OCI-LY1 (cell line): ENCODE results near the gene SIGLEC8.
A peak's percentile ranks its signal among the peaks of the same experiment; 100 is the strongest.

ENCODE experiments used
- H2AFZ ChIP-seq: fragments of 200-600 bp; sonication (generic), shearing (Covaris generic); 2 replicates; pipeline ENCODE4 v1.6.0; 2014; ENCODE audit warnings: antibody characterized with exemption, mild to moderate bottlenecking, low read length
- H3F3A ChIP-seq: fragments of 200-600 bp; sonication (generic), shearing (Covaris generic); 2 replicates; pipeline ENCODE4 v1.6.0; 2014; ENCODE audit warnings: mild to moderate bottlenecking, antibody characterized with exemption, low read length, moderate library complexity; ENCODE audit not compliant: insufficient read depth
- H3K27ac ChIP-seq: fragments of 200-600 bp; sonication (generic); 2 replicates; pipeline ENCODE4 v1.5.1; 2014; ENCODE audit warnings: low read length, mixed run types, mild to moderate bottlenecking, low read depth; ENCODE audit not compliant: poor library complexity, severe bottlenecking
- H3K27me3 ChIP-seq: fragments of 200-600 bp; sonication (generic); 2 replicates; pipeline ENCODE4 v1.6.0; 2014; ENCODE audit warnings: antibody characterized with exemption, mild to moderate bottlenecking, low read length, moderate library complexity; ENCODE audit not compliant: insufficient read depth
- H3K36me3 ChIP-seq: fragments of 200-600 bp; sonication (generic); 2 replicates; pipeline ENCODE4 v1.6.1; 2014; ENCODE audit warnings: mild to moderate bottlenecking, antibody characterized with exemption, low read length, moderate library complexity, mixed read lengths; ENCODE audit not compliant: insufficient read depth
- H3K4me1 ChIP-seq: fragments of 200-600 bp; sonication (generic); 2 replicates; pipeline ENCODE4 v1.5.1; 2014; ENCODE audit warnings: mild to moderate bottlenecking, low read length, moderate library complexity; ENCODE audit not compliant: insufficient read depth, severe bottlenecking
- H3K4me2 ChIP-seq: fragments of 200-600 bp; sonication (generic), shearing (Covaris generic); 2 replicates; pipeline ENCODE4 v1.6.1; 2014; ENCODE audit warnings: low read length
- H3K4me3 ChIP-seq: fragments of 200-600 bp; sonication (generic); 2 replicates; pipeline ENCODE4 v1.5.1; 2014; ENCODE audit warnings: low read length, low read depth, mild to moderate bottlenecking, mixed read lengths; ENCODE audit not compliant: poor library complexity, severe bottlenecking
- H3K79me2 ChIP-seq: fragments of 200-600 bp; shearing (Covaris generic); 2 replicates; pipeline ENCODE4 v1.6.1; 2016; ENCODE audit warnings: mixed run types, low read length, mixed read lengths; ENCODE audit not compliant: insufficient read depth
- H3K9ac ChIP-seq: fragments of 200-600 bp; sonication (generic), shearing (Covaris generic); 2 replicates; pipeline ENCODE4 v1.6.1; 2014; ENCODE audit warnings: mild to moderate bottlenecking, low read length, mixed read lengths
- H3K9me2 ChIP-seq: fragments of 200-600 bp; sonication (generic), shearing (Covaris generic); 2 replicates; pipeline ENCODE4 v1.6.1; 2014; ENCODE audit warnings: low read depth, mild to moderate bottlenecking, low read length, mixed read lengths
- H3K9me3 ChIP-seq: fragments of 200-600 bp; shearing (Covaris generic); 2 replicates; pipeline ENCODE4 v1.6.1; 2014; ENCODE audit warnings: low read length, mixed read lengths
- H4K20me1 ChIP-seq: fragments of 200-600 bp; sonication (generic), shearing (Covaris generic); 2 replicates; pipeline ENCODE4 v1.6.0; 2016; ENCODE audit warnings: mild to moderate bottlenecking, low read length; ENCODE audit not compliant: insufficient read depth
- CTCF ChIP-seq: fragments of 200-600 bp; sonication (generic), shearing (Covaris generic); IDR thresholded peaks from 2 replicates; pipeline ENCODE4 v1.5.1; 2017; ENCODE audit warnings: mild to moderate bottlenecking, antibody characterized with exemption, low read length, moderate library complexity, mixed read lengths
- EZH2 ChIP-seq: fragments of 200-600 bp; sonication (generic), shearing (Covaris generic); IDR thresholded peaks from 2 replicates; pipeline ENCODE4 v1.8.0; 2017; ENCODE audit warnings: borderline replicate concordance, mixed run types, mild to moderate bottlenecking, antibody characterized with exemption, low read length, moderate library complexity, mixed read lengths

Gene SIGLEC8

GRCh38 chr19:51477344-51477743, 19.1 kb upstream of the SIGLEC8 start:
- no peaks in the 10 kb centered on the region for H3K36me3 ChIP-seq

GRCh38 chr19:51476164-51476563, 17.9 kb upstream of the SIGLEC8 start:
- Histone ChIP-seq H2AFZ (no peak overlapping the region), H4K20me1 (no peaks in the 10 kb centered on the region), H3K27ac (no peak overlapping the region), H3K36me3 (no peaks in the 10 kb centered on the region), H3K9me2 (no peaks in the 10 kb centered on the region), H3K9me3 (no peaks in the 10 kb centered on the region), H3K4me1 (no peaks in the 10 kb centered on the region), H3K27me3 (peaks cover 4% of the 10 kb centered on the region; the same call in 1 of the 2 replicates), H3K9ac (no peak overlapping the region), H3K4me3 (no peak overlapping the region), H3F3A (no peaks in the 10 kb centered on the region), H3K4me2 (no peak overlapping the region), H3K79me2 (no peaks in the 10 kb centered on the region)
- TF ChIP-seq CTCF (no peak), EZH2 (no peak)

More at GRCh38 chr19:51477344-51477743, 19.1 kb upstream of the SIGLEC8 start:
- H3K79me2 ChIP-seq = no peaks in the 10 kb centered on the region
- no peaks in the 10 kb centered on the region for H3K9me2 ChIP-seq
- H3K4me3 ChIP-seq = no peak overlapping the region
- no peaks in the 10 kb centered on the region for H3K4me1 ChIP-seq
- H3K27ac ChIP-seq = no peak overlapping the region
- H4K20me1 ChIP-seq = no peaks in the 10 kb centered on the region
- H3K4me2 ChIP-seq = no peak overlapping the region
- H3K9me3 ChIP-seq = no peaks in the 10 kb centered on the region
- H2AFZ ChIP-seq = no peak overlapping the region
- no peak overlapping the region for H3K9ac ChIP-seq
- H3K27me3 ChIP-seq = peaks cover 4% of the 10 kb centered on the region; the same call in 1 of the 2 replicates
- TF ChIP-seq EZH2 (no peak), CTCF (no peak)
- H3F3A ChIP-seq = no peaks in the 10 kb centered on the region

GRCh38 chr19:51473009-51473707, 14.9 kb upstream of the SIGLEC8 start:
- H3K4me3 ChIP-seq = no peak overlapping the region
- H3K27ac ChIP-seq = no peak overlapping the region
- no peaks in the 10 kb centered on the region for H4K20me1 ChIP-seq
- TF ChIP-seq EZH2 (no peak), CTCF (peak; percentile 85)
- no peak overlapping the region for H2AFZ ChIP-seq
- H3K36me3 ChIP-seq = no peaks in the 10 kb centered on the region
- H3F3A ChIP-seq = no peaks in the 10 kb centered on the region
- H3K9me3 ChIP-seq = no peaks in the 10 kb centered on the region
- no peak overlapping the region for H3K4me2 ChIP-seq
- no peaks in the 10 kb centered on the region for H3K4me1 ChIP-seq
- no peaks in the 10 kb centered on the region for H3K79me2 ChIP-seq
- no peak overlapping the region for H3K9ac ChIP-seq
- H3K9me2 ChIP-seq = no peaks in the 10 kb centered on the region
- peaks cover 4% of the 10 kb centered on the region; the same call in 1 of the 2 replicates for H3K27me3 ChIP-seq
